ENCODE results near the gene MGA. TPM values are rescaled to one million over a fixed set of nuclear protein-coding genes. Genes with fewer than 3 reads are reported as not detected.
"Not testable (repeated sequence)": the region's sequence is repeated elsewhere in the genome, so short reads cannot be mapped to it uniquely, and the experiment has no call there.

MGA gene
- total and polyA plus RNA-seq, 2 experiments from 2014 or later: 13.2 to 14.8 TPM

DNA sequence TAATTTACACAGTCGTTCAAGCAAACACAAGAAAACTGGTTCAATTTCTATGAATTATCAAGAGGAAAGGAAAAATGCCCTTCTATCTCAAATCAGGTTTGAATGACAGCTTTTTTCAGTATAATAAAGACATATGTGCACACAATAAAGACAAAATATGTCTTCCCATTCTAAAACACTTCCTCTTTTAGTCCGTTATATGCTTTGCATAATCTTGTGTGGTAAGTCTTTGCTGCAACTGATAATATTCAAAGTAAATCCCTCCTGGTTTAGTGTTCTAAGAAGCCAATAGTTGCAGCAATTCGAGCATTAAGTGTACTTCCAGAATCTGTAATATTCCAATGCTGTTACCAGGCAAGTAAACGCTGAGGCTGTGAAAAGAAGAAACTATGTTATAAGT lies 70.3 kb downstream of the MGA start:
- H2AFZ ChIP-seq: no peak overlapping the region
- no peak overlapping the region for H3K4me3 ChIP-seq
- peaks cover 15% of the 10 kb centered on the region; the same call in 1 of the 2 replicates for H3K36me3 ChIP-seq (ENCODE audit: low read depth)
- H3K79me2 ChIP-seq (ENCODE audit: insufficient read depth): peaks cover 9% of the 10 kb centered on the region; the same call in 1 of the 2 replicates
- no peak overlapping the region for H3K9ac ChIP-seq
- TF ChIP-seq EZH2phosphoT487 (IDR thresholded peaks at IDR 0.05; ENCODE audit: insufficient read depth, low read depth) (no peak), EZH2 (IDR thresholded peaks at IDR 0.05; ENCODE audit: insufficient read depth, poor library complexity, severe bottlenecking) (no peak)
- H3K4me1 ChIP-seq (ENCODE audit: insufficient read depth): peaks cover 11% of the 10 kb centered on the region; the same call in 1 of the 2 replicates
- no peaks in the 10 kb centered on the region for H3K9me3 ChIP-seq (ENCODE audit: low read depth)
- no peak for DNase-seq
- H3K9me2 ChIP-seq (ENCODE audit: insufficient read depth): no peaks in the 10 kb centered on the region
- no peaks in the 10 kb centered on the region for H3K27me3 ChIP-seq (replicated peaks; ENCODE audit: insufficient read depth)
- no peaks in the 10 kb centered on the region for H4K20me1 ChIP-seq (ENCODE audit: insufficient read depth)
- H3F3A ChIP-seq (ENCODE audit: insufficient read depth): no peaks in the 10 kb centered on the region
- no peak overlapping the region for H3K27ac ChIP-seq
- H3K4me2 ChIP-seq (ENCODE audit: unreplicated experiment): no peak overlapping the region
- 85 to 86% methylated on average over 4 of the region's 4 CpGs for WGBS, 2 experiments (ENCODE audit: low coverage in 1 of 2, low lambda C conversion rate in 2 of 2, missing lambda C conversion rate in 2 of 2)
- in situ Hi-C loops (cut with MboI): no loop called here

DNA sequence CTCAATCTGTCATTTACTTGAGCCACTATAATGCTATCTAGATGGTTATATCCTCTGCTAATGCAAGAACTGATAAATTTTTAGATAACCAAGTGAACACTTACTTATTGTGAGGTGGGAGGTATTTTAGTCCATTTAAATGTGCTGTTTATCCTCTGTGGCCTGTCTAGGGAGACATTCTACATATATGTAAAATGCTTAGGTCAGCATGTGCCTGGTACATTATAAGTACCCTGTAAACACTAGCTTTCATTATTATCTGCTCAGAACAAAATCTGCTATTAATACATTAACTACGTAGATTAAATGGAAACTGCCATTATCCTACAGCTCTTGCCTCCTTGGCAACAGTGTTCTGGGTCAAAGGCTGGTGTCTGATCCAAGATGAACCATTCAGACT lies 72.3 kb downstream of the MGA start:
- no peak overlapping the region for H3K4me2 ChIP-seq (ENCODE audit: unreplicated experiment)

DNA sequence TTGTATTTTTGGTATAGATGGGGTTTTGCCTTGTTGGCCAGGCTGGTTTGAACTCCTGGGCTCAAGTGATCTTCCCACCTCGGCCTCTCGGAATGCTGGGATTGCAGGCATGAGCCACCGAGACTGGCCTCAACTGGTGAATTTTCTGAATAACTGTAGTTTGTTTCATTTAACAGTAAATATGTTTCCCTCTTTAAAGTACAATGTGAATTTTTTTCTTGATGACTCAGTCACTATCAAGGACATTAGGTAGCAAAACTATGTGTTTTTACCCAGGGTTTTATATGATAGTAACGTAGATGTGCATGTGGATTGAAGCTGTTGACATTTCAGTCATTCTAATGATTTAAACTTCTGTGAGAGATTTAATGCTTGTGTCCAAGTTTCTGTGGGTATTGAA lies 73.9 kb downstream of the MGA start:
- H3K4me1 ChIP-seq (ENCODE audit: insufficient read depth): 0 out of 2 replicates have a peak, but pooled peaks cover 3% of the 10 kb centered on the region
- in situ Hi-C loops (cut with MboI): no loop called here
- no peak overlapping the region for H3K9ac ChIP-seq
- H4K20me1 ChIP-seq (ENCODE audit: insufficient read depth): no peaks in the 10 kb centered on the region
- no peaks in the 10 kb centered on the region for H3K79me2 ChIP-seq (ENCODE audit: insufficient read depth)
- TF ChIP-seq EZH2 (IDR thresholded peaks at IDR 0.05; ENCODE audit: insufficient read depth, poor library complexity, severe bottlenecking) (no peak), EZH2phosphoT487 (IDR thresholded peaks at IDR 0.05; ENCODE audit: insufficient read depth, low read depth) (no peak)
- H3K9me3 ChIP-seq (ENCODE audit: low read depth): no peaks in the 10 kb centered on the region
- peak; percentile 3 for DNase-seq
- H3K36me3 ChIP-seq (ENCODE audit: low read depth): peaks cover 30% of the 10 kb centered on the region
- no peaks in the 10 kb centered on the region for H3K27me3 ChIP-seq (replicated peaks; ENCODE audit: insufficient read depth)
- H3K9me2 ChIP-seq (ENCODE audit: insufficient read depth): no peaks in the 10 kb centered on the region
- WGBS, 2 experiments (ENCODE audit: low coverage in 1 of 2, low lambda C conversion rate in 2 of 2, missing lambda C conversion rate in 2 of 2): 83 to 84% methylated on average over 4 of the region's 4 CpGs
- no peak overlapping the region for H3K4me2 ChIP-seq (ENCODE audit: unreplicated experiment)
- no peak overlapping the region for H3K4me3 ChIP-seq
- no peaks in the 10 kb centered on the region for H3F3A ChIP-seq (ENCODE audit: insufficient read depth)
- no peak overlapping the region for H3K27ac ChIP-seq
- H2AFZ ChIP-seq: no peak overlapping the region

More for the DNA sequence above, 72.3 kb downstream of the MGA start:
- no peak for DNase-seq
- Histone ChIP-seq H3K9ac (no peak overlapping the region), H3K4me1 (ENCODE audit: insufficient read depth) (0 out of 2 replicates have a peak, but pooled peaks cover 4% of the 10 kb centered on the region), H3K9me3 (ENCODE audit: low read depth) (no peaks in the 10 kb centered on the region), H3K36me3 (ENCODE audit: low read depth) (peaks cover 33% of the 10 kb centered on the region), H2AFZ (no peak overlapping the region), H3K27me3 (replicated peaks; ENCODE audit: insufficient read depth) (no peaks in the 10 kb centered on the region), H3K79me2 (ENCODE audit: insufficient read depth) (no peaks in the 10 kb centered on the region), H3K27ac (no peak overlapping the region), H4K20me1 (ENCODE audit: insufficient read depth) (no peaks in the 10 kb centered on the region), H3K4me3 (no peak overlapping the region), H3F3A (ENCODE audit: insufficient read depth) (no peaks in the 10 kb centered on the region), H3K9me2 (ENCODE audit: insufficient read depth) (no peaks in the 10 kb centered on the region)
- WGBS, 2 experiments (ENCODE audit: low coverage in 1 of 2, low lambda C conversion rate in 2 of 2, missing lambda C conversion rate in 2 of 2): 95 to 96% methylated on average over 1 of the region's 1 CpG
- TF ChIP-seq EZH2 (IDR thresholded peaks at IDR 0.05; ENCODE audit: insufficient read depth, poor library complexity, severe bottlenecking) (no peak), EZH2phosphoT487 (IDR thresholded peaks at IDR 0.05; ENCODE audit: insufficient read depth, low read depth) (no peak)
- in situ Hi-C loops (cut with MboI): no loop called here

DNA sequence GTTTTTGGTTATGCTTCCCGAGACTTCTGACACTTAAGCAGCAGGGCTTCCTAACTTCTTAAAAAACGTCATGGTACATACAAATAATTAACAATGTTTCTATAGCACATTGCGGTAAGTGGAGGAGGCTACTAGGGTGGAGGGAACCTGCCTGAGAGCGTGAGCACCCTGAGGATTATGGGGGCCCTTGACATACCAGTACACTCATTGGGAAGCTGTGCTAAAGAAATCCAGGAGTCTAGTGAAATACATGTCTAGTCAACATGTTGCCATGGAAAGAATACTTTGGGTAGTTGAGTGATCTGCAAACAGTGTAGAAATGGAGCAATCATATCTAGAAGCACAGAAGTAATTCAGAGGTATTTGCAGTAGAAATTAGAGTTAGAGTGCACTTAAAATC lies 74.8 kb downstream of the MGA start:
- Histone ChIP-seq H3K9me3 (ENCODE audit: low read depth) (no peaks in the 10 kb centered on the region), H3K9ac (no peak overlapping the region), H3K36me3 (ENCODE audit: low read depth) (peaks cover 32% of the 10 kb centered on the region), H3K4me2 (ENCODE audit: unreplicated experiment) (no peak overlapping the region), H3K9me2 (ENCODE audit: insufficient read depth) (no peaks in the 10 kb centered on the region), H2AFZ (no peak overlapping the region), H4K20me1 (ENCODE audit: insufficient read depth) (no peaks in the 10 kb centered on the region), H3K4me3 (no peak overlapping the region), H3K79me2 (ENCODE audit: insufficient read depth) (no peaks in the 10 kb centered on the region), H3F3A (ENCODE audit: insufficient read depth) (no peaks in the 10 kb centered on the region), H3K4me1 (ENCODE audit: insufficient read depth) (0 out of 2 replicates have a peak, but pooled peaks cover 3% of the 10 kb centered on the region), H3K27ac (no peak overlapping the region), H3K27me3 (replicated peaks; ENCODE audit: insufficient read depth) (no peaks in the 10 kb centered on the region)
- 96 to 97% methylated on average over 4 of the region's 4 CpGs for WGBS, 2 experiments (ENCODE audit: low coverage in 1 of 2, low lambda C conversion rate in 2 of 2, missing lambda C conversion rate in 2 of 2)
- TF ChIP-seq EZH2phosphoT487 (IDR thresholded peaks at IDR 0.05; ENCODE audit: insufficient read depth, low read depth): no peak
- TF ChIP-seq EZH2 (IDR thresholded peaks at IDR 0.05; ENCODE audit: insufficient read depth, poor library complexity, severe bottlenecking): no peak
- no peak for DNase-seq
- in situ Hi-C loops (cut with MboI): no loop called here

DNA sequence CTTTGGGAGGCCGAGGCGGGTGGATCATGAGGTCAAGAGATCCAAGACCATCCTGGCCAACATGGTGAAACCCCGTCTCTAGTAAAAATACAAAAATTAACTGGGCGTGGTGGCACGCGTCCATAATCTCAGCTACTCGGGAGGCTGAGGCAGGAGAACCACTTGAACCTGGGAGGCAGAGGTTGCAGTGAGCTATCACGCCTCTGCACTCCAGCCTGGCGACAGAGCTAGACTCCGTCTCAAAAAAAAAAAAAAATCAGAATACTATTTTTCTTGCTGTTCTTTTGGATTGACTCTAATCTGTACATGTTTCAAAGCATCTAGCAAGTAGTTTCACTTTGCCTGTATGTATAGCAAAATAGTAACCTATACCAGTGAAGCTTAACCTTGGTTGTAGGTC lies 75.3 kb downstream of the MGA start:
- DNase-seq; H3K4me1 ChIP-seq (ENCODE audit: insufficient read depth); H3K27me3 ChIP-seq (replicated peaks; ENCODE audit: insufficient read depth); H3F3A ChIP-seq (ENCODE audit: insufficient read depth); H3K9me2 ChIP-seq (ENCODE audit: insufficient read depth); H3K9ac ChIP-seq; H3K79me2 ChIP-seq (ENCODE audit: insufficient read depth); H2AFZ ChIP-seq; H3K4me2 ChIP-seq (ENCODE audit: unreplicated experiment); H3K27ac ChIP-seq; H4K20me1 ChIP-seq (ENCODE audit: insufficient read depth); in situ Hi-C loops (cut with MboI); H3K9me3 ChIP-seq (ENCODE audit: low read depth); H3K4me3 ChIP-seq: not testable (repeated sequence)
- H3K36me3 ChIP-seq (ENCODE audit: low read depth): peaks cover 34% of the 10 kb centered on the region
- 95 to 97% methylated on average over 10 of the region's 10 CpGs for WGBS, 2 experiments (ENCODE audit: low coverage in 1 of 2, low lambda C conversion rate in 2 of 2, missing lambda C conversion rate in 2 of 2)
